Measurements from ENCODE around the gene MDM2.

DNA sequence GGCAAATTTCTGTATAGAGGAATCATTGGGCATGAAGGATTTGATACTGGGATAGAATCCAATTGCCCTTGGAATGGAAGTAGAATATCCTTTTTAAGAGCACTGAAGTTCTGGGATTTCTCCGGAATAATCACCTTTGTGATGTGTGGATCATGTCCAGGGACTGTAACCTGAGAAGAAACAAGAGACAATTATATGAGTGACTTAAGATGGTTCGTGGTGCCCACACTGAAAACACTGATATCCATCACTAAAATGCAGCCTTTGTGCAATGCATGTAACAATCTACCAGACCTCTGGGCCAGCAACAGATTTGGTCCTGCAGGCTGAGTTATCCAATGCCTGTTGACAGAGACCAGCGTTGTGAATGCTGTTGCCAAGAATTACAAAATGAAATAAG lies 48.5 kb downstream of the MDM2 start:
- TF ChIP-seq, protein P1, sequence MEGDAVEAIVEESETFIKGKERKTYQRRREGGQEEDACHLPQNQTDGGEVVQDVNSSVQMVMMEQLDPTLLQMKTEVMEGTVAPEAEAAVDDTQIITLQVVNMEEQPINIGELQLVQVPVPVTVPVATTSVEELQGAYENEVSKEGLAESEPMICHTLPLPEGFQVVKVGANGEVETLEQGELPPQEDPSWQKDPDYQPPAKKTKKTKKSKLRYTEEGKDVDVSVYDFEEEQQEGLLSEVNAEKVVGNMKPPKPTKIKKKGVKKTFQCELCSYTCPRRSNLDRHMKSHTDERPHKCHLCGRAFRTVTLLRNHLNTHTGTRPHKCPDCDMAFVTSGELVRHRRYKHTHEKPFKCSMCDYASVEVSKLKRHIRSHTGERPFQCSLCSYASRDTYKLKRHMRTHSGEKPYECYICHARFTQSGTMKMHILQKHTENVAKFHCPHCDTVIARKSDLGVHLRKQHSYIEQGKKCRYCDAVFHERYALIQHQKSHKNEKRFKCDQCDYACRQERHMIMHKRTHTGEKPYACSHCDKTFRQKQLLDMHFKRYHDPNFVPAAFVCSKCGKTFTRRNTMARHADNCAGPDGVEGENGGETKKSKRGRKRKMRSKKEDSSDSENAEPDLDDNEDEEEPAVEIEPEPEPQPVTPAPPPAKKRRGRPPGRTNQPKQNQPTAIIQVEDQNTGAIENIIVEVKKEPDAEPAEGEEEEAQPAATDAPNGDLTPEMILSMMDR (IDR thresholded peaks at IDR 0.05; ENCODE audit: low read length): no peak
- TF ChIP-seq EZH2 (optimal IDR thresholded peaks at IDR 0.05; ENCODE audit: low read depth, low read length) (no peak), EZH2phosphoT487 (IDR thresholded peaks at IDR 0.05; ENCODE audit: low read length) (no peak)
